Mucosa of stomach (tissue), 1 donor: ENCODE data around the gene ZFYVE27.

ENCODE experiments used
- H3K27me3 ChIP-seq: one replicate; pipeline ENCODE4 v1.7.0; 2013; ENCODE audit warnings: mild to moderate bottlenecking, low read length; ENCODE audit not compliant: control insufficient read depth, insufficient read depth
- H3K36me3 ChIP-seq: one replicate; pipeline ENCODE4 v1.7.0; 2013; ENCODE audit warnings: low read length; ENCODE audit not compliant: control insufficient read depth, insufficient read depth
- H3K4me1 ChIP-seq: one replicate; pipeline ENCODE4 v1.7.0; 2013; ENCODE audit warnings: mild to moderate bottlenecking, low read length; ENCODE audit not compliant: control insufficient read depth, insufficient read depth
- H3K4me3 ChIP-seq: one replicate; pipeline ENCODE4 v1.7.0; 2013; ENCODE audit warnings: low read length
- H3K9ac ChIP-seq: one replicate; pipeline ENCODE4 v1.7.0; 2013; ENCODE audit warnings: mild to moderate bottlenecking, low read length, moderate library complexity
- H3K9me3 ChIP-seq: one replicate; pipeline ENCODE4 v1.7.0; 2013; ENCODE audit warnings: mild to moderate bottlenecking, low read length, moderate library complexity; ENCODE audit not compliant: control insufficient read depth
- donor health status: Pancreatic carcinoma.

The ZFYVE27 gene

GRCh38 chr10:97759946-97760345 lies 23.0 kb downstream of the ZFYVE27 start:
- Histone ChIP-seq H3K9me3 (no peaks in the 10 kb centered on the region), H3K4me3 (no peak overlapping the region), H3K9ac (no peak overlapping the region), H3K27me3 (no peaks in the 10 kb centered on the region), H3K4me1 (no peaks in the 10 kb centered on the region), H3K36me3 (peaks cover 9% of the 10 kb centered on the region)

- no peaks in the 10 kb centered on the region for H3K9me3 ChIP-seq
- no peaks in the 10 kb centered on the region for H3K4me1 ChIP-seq
- H3K9ac ChIP-seq, result no peak overlapping the region
- no peaks in the 10 kb centered on the region for H3K27me3 ChIP-seq
- peaks cover 4% of the 10 kb centered on the region for H3K36me3 ChIP-seq
- H3K4me3 ChIP-seq, result no peak overlapping the region
These were observed 23.7 kb downstream of the ZFYVE27 start for GRCh38 chr10:97760461-97761257.

- no peak overlapping the region for H3K4me3 ChIP-seq
- H3K9me3 ChIP-seq, result no peaks in the 10 kb centered on the region
- no peak overlapping the region for H3K9ac ChIP-seq
- H3K27me3 ChIP-seq, result no peaks in the 10 kb centered on the region
- no peaks in the 10 kb centered on the region for H3K4me1 ChIP-seq
- no peaks in the 10 kb centered on the region for H3K36me3 ChIP-seq
These were observed 24.5 kb downstream of the ZFYVE27 start for GRCh38 chr10:97761331-97761865.

GRCh38 chr10:97762056-97762455 lies 25.1 kb downstream of the ZFYVE27 start:
- Histone ChIP-seq H3K9ac (no peak overlapping the region), H3K27me3 (no peaks in the 10 kb centered on the region), H3K36me3 (no peaks in the 10 kb centered on the region), H3K9me3 (no peaks in the 10 kb centered on the region), H3K4me3 (no peak overlapping the region), H3K4me1 (no peaks in the 10 kb centered on the region)

GRCh38 chr10:97762816-97763215 lies 25.9 kb downstream of the ZFYVE27 start:
- no peaks in the 10 kb centered on the region for H3K36me3 ChIP-seq
- no peaks in the 10 kb centered on the region for H3K4me1 ChIP-seq
- H3K9ac ChIP-seq, result no peak overlapping the region
- H3K9me3 ChIP-seq, result no peaks in the 10 kb centered on the region
- no peak overlapping the region for H3K4me3 ChIP-seq
- no peaks in the 10 kb centered on the region for H3K27me3 ChIP-seq

- H3K36me3 ChIP-seq, result no peaks in the 10 kb centered on the region
- no peak overlapping the region for H3K9ac ChIP-seq
- no peaks in the 10 kb centered on the region for H3K4me1 ChIP-seq
- no peaks in the 10 kb centered on the region for H3K9me3 ChIP-seq
- H3K27me3 ChIP-seq, result no peaks in the 10 kb centered on the region
- H3K4me3 ChIP-seq, result no peak overlapping the region
These were observed 26.5 kb downstream of the ZFYVE27 start for GRCh38 chr10:97763411-97763810.

- Histone ChIP-seq H3K4me3 (no peak overlapping the region), H3K36me3 (no peaks in the 10 kb centered on the region), H3K4me1 (no peaks in the 10 kb centered on the region), H3K27me3 (peaks cover 4% of the 10 kb centered on the region), H3K9me3 (no peaks in the 10 kb centered on the region), H3K9ac (no peak overlapping the region)
These were observed 27.0 kb downstream of the ZFYVE27 start for GRCh38 chr10:97763947-97764346.

GRCh38 chr10:97764519-97764931 lies 27.6 kb downstream of the ZFYVE27 start:
- H3K36me3 ChIP-seq, result no peaks in the 10 kb centered on the region
- H3K9ac ChIP-seq, result no peak overlapping the region
- no peaks in the 10 kb centered on the region for H3K9me3 ChIP-seq
- no peaks in the 10 kb centered on the region for H3K4me1 ChIP-seq
- no peak overlapping the region for H3K4me3 ChIP-seq
- peaks cover 9% of the 10 kb centered on the region for H3K27me3 ChIP-seq

- Histone ChIP-seq H3K27me3 (peaks cover 16% of the 10 kb centered on the region), H3K4me3 (no peak overlapping the region), H3K9me3 (no peaks in the 10 kb centered on the region), H3K9ac (no peak overlapping the region), H3K36me3 (no peaks in the 10 kb centered on the region), H3K4me1 (no peaks in the 10 kb centered on the region)
These were observed 28.3 kb downstream of the ZFYVE27 start for GRCh38 chr10:97765201-97765600.

- Histone ChIP-seq H3K27me3 (peaks cover 27% of the 10 kb centered on the region), H3K4me1 (peaks cover 4% of the 10 kb centered on the region), H3K9me3 (no peaks in the 10 kb centered on the region), H3K4me3 (no peak overlapping the region), H3K36me3 (no peaks in the 10 kb centered on the region), H3K9ac (no peak overlapping the region)
These were observed 29.3 kb downstream of the ZFYVE27 start for GRCh38 chr10:97766106-97766810.

- Histone ChIP-seq H3K9me3 (no peaks in the 10 kb centered on the region), H3K4me1 (peaks cover 9% of the 10 kb centered on the region), H3K36me3 (no peaks in the 10 kb centered on the region), H3K9ac (no peak overlapping the region), H3K27me3 (peaks cover 33% of the 10 kb centered on the region), H3K4me3 (no peak overlapping the region)
These were observed 30.3 kb downstream of the ZFYVE27 start for GRCh38 chr10:97766996-97767924.
